GM12878 (cell line): ENCODE data around the gene ANKRD44. TPM values are rescaled to one million over a fixed set of nuclear protein-coding genes. Genes with fewer than 3 reads are reported as not detected.

Experiments
- ASH2L ChIP-seq: fragments of 300-600, 200-600 bp; sonication (generic); IDR thresholded peaks from 2 replicates; pipeline ENCODE4 v1.6.1; 2017; ENCODE audit warnings: low read depth, mild to moderate bottlenecking, borderline replicate concordance
- BCLAF1 ChIP-seq: fragments of 450-650 bp; IDR thresholded peaks from 2 replicates; pipeline ENCODE4 v1.6.1; 2017; ENCODE audit warnings: antibody characterized with exemption, mild to moderate bottlenecking, moderate library complexity
- CHD2 ChIP-seq: IDR thresholded peaks from 2 replicates; pipeline ENCODE4 v1.6.1; 2011; ENCODE audit warnings: low read depth, low read length, improper control_type of control experiment, borderline replicate concordance
- GABPA ChIP-seq: IDR thresholded peaks from 2 replicates; pipeline ENCODE4 v1.6.1; 2014; ENCODE audit warnings: antibody characterized with exemption, low read depth, mild to moderate bottlenecking, inconsistent platforms
- HCFC1 ChIP-seq: fragments of 150-350 bp; IDR thresholded peaks from 2 replicates; pipeline ENCODE4 v1.6.1; 2014; ENCODE audit warnings: low read length
- HSF1 ChIP-seq: fragments of 150-350 bp; IDR thresholded peaks from 2 replicates; pipeline ENCODE4 v1.6.1; 2014; ENCODE audit warnings: mild to moderate bottlenecking, low read depth, low read length
- IKZF2 ChIP-seq, 2 experiments: fragments of 450-650 bp; IDR thresholded peaks; 2 replicates each; pipeline ENCODE4 v1.6.1; 2017; ENCODE audit warnings: mild to moderate bottlenecking in 2 of 2, moderate library complexity in 2 of 2
- KLF5 ChIP-seq: fragments of 450-650 bp; IDR thresholded peaks from 2 replicates; pipeline ENCODE4 v1.6.1; 2014; ENCODE audit warnings: mild to moderate bottlenecking; ENCODE audit not compliant: partially characterized antibody
- MEF2B ChIP-seq: fragments of 450-650 bp; IDR thresholded peaks from 2 replicates; pipeline ENCODE4 v1.6.1; 2018; ENCODE audit warnings: mild to moderate bottlenecking, moderate library complexity; ENCODE audit not compliant: partially characterized antibody, poor library complexity, severe bottlenecking
- MLLT1 ChIP-seq: fragments of 450-650 bp; IDR thresholded peaks from 2 replicates; pipeline ENCODE4 v1.6.1; 2016; ENCODE audit warnings: mild to moderate bottlenecking
- PML ChIP-seq: IDR thresholded peaks from 2 replicates; pipeline ENCODE4 v1.6.1; 2012; ENCODE audit warnings: low read length, inconsistent platforms
- POLR2A ChIP-seq: IDR thresholded peaks from 2 replicates; pipeline ENCODE4 v1.6.1; 2011; ENCODE audit warnings: low read depth, mild to moderate bottlenecking, low read length
- RAD51 ChIP-seq: fragments of 450-650 bp; IDR thresholded peaks from 2 replicates; pipeline ENCODE4 v1.6.1; 2016; ENCODE audit warnings: moderate library complexity, mild to moderate bottlenecking, inconsistent platforms
- SMC3 ChIP-seq: IDR thresholded peaks from 2 replicates; pipeline ENCODE4 v1.6.1; 2011; ENCODE audit warnings: low read length, improper control_type of control experiment, borderline replicate concordance
- SP1 ChIP-seq: IDR thresholded peaks from one replicate; pipeline ENCODE4 v1.6.1; 2011; ENCODE audit warnings: low read depth, low read length
- ZBTB4 ChIP-seq: fragments of 450-650 bp; formaldehyde crosslinking; IDR thresholded peaks from 2 replicates; pipeline ENCODE4 v1.4.0; 2022; ENCODE audit warnings: mild to moderate bottlenecking, moderate library complexity
- ZNF384 ChIP-seq: IDR thresholded peaks from 2 replicates; pipeline ENCODE4 v1.6.1; 2012; ENCODE audit warnings: low read depth, mild to moderate bottlenecking, low read length, improper control_type of control experiment, borderline replicate concordance
- ZNF687 ChIP-seq: fragments of 450-650 bp; IDR thresholded peaks from 2 replicates; pipeline ENCODE4 v1.6.1; 2017; ENCODE audit warnings: mild to moderate bottlenecking, moderate library complexity
- polyA plus RNA-seq, 11 experiments: library from polyadenylated mRNA; depleted of rRNA in 4 of 11; unstranded in 6 of 11; stranded (reverse) in 5 of 11; fragments of >200 nt; fragmentation: Nextera tagmentation in 4 of 11; fragmentation: Illumina TruSeq in 1 of 11; extraction: Ambion mirVana in 4 of 11; extraction: Trizol in 1 of 11; gene quantifications; 1 replicate in 1 of 11; 2 replicates in 10 of 11; pipeline versions ENCODE4 v1.2.1 to v1.2.3, GENCODE V29; 2011 to 2016; ENCODE audit warnings: inconsistent platforms in 2 of 11, missing spikeins in 2 of 11, low read depth in 1 of 11
- total RNA-seq, 4 experiments: library from RNA; depleted of rRNA in 3 of 4; stranded (reverse); fragments of >200 nt in 3 of 4; fragmentation: Illumina TruSeq in 1 of 4; extraction: Trizol in 1 of 4; gene quantifications; 2 replicates each; pipeline versions ENCODE4 v1.2.1 to v1.2.3, GENCODE V29; 2013 to 2021

Gene ANKRD44
- total and polyA plus RNA-seq, 10 of the 15 experiments (the other 5 are each of a cell fraction or from before 2014, with no cell fraction given), result 19.1 to 99.1 (median 59.6) TPM

GRCh38 chr2:197255543-197255942 lies 55.0 kb downstream of the ANKRD44 start (continued):
- no peak for TF ChIP-seq BCLAF1
- no peak for TF ChIP-seq SP1
- TF ChIP-seq ZNF384, result peak; percentile 32; the same call in 1 of the 2 replicates
- TF ChIP-seq IKZF2 (IDR thresholded peaks at IDR 0.05), result peak in 1 of 2 experiments; percentile 17; a peak in 3 of 4 replicates
- TF ChIP-seq SMC3, result peak; percentile 44; the same call in 1 of the 2 replicates
- TF ChIP-seq ASH2L, result no peak
- TF ChIP-seq ZNF687, result peak; percentile 94
- peak; percentile 67 for TF ChIP-seq MEF2B
- TF ChIP-seq CHD2, result peak; percentile 78
- 0 out of 2 replicates have a peak, but pooled peaks have one; percentile 65 for TF ChIP-seq HSF1
- TF ChIP-seq RAD51, result no peak
- no peak for TF ChIP-seq KLF5
- TF ChIP-seq HCFC1, result 0 out of 2 replicates have a peak, but pooled peaks have one; percentile 22
- no peak for TF ChIP-seq GABPA
- peak; percentile 98 for TF ChIP-seq POLR2A
- TF ChIP-seq PML, result peak; percentile 98
- no peak for TF ChIP-seq ZBTB4 (CRISPR knock-in tag)
- peak; percentile 88 for TF ChIP-seq MLLT1
